KMS-11 (cell line): ENCODE data around the gene ELP1.

Source experiments
- H2AFZ ChIP-seq: fragments of 200-600 bp; sonication (generic); 2 replicates; pipeline ENCODE4 v1.6.1; 2016; ENCODE audit warnings: antibody characterized with exemption, mixed run types, low read depth
- H3K27ac ChIP-seq: fragments of 200-600 bp; sonication (generic); 2 replicates; pipeline ENCODE4 v1.6.1; 2016; ENCODE audit warnings: mild to moderate bottlenecking, mixed run types
- H3K27me3 ChIP-seq: fragments of 200-600 bp; sonication (generic); 2 replicates; pipeline ENCODE4 v1.6.1; 2017; ENCODE audit warnings: mild to moderate bottlenecking, low read depth, mixed run types, moderate library complexity; ENCODE audit not compliant: insufficient read depth
- H3K36me3 ChIP-seq: fragments of 200-600 bp; sonication (generic); 2 replicates; pipeline ENCODE4 v1.6.1; 2017; ENCODE audit warnings: mild to moderate bottlenecking, mixed run types; ENCODE audit not compliant: insufficient read depth
- H3K4me1 ChIP-seq: fragments of 200-600 bp; sonication (generic); 2 replicates; pipeline ENCODE4 v1.6.1; 2016; ENCODE audit warnings: mild to moderate bottlenecking, low read depth, mixed run types; ENCODE audit not compliant: poor library complexity, severe bottlenecking
- H3K4me2 ChIP-seq: fragments of 200-600 bp; sonication (generic); 2 replicates; pipeline ENCODE4 v1.7.0; 2016; ENCODE audit warnings: mild to moderate bottlenecking, mixed run types
- H3K4me3 ChIP-seq: fragments of 200-600 bp; sonication (generic); IDR thresholded peaks from 2 replicates; pipeline ENCODE4 v1.6.1; 2017; ENCODE audit warnings: low read depth, low read length, mixed read lengths; ENCODE audit not compliant: insufficient read depth
- H3K79me2 ChIP-seq: fragments of 200-600 bp; sonication (generic); 2 replicates; pipeline ENCODE4 v1.6.1; 2016; ENCODE audit warnings: low read depth, mixed run types; ENCODE audit not compliant: insufficient read depth
- H3K9ac ChIP-seq: fragments of 200-600 bp; sonication (generic); 2 replicates; pipeline ENCODE4 v1.6.1; 2016; ENCODE audit warnings: mild to moderate bottlenecking, mixed run types
- H4K20me1 ChIP-seq: fragments of 200-600 bp; sonication (generic); 2 replicates; pipeline ENCODE4 v1.6.1; 2016; ENCODE audit warnings: mild to moderate bottlenecking, mixed run types; ENCODE audit not compliant: insufficient read depth
- CTCF ChIP-seq: fragments of 200-600 bp; sonication (generic); conservative IDR thresholded peaks from 2 replicates; pipeline ENCODE4 v1.6.1; 2017; ENCODE audit warnings: low read depth, mild to moderate bottlenecking, antibody characterized with exemption, low read length, moderate library complexity, mixed read lengths

ELP1 gene

GRCh38 chr9:108911820-108912219 is 22.1 kb downstream of the ELP1 start:
- H3K4me2 ChIP-seq, result no peak overlapping the region
- no peaks in the 10 kb centered on the region for H3K36me3 ChIP-seq
- H4K20me1 ChIP-seq, result no peaks in the 10 kb centered on the region
- no peak overlapping the region for H3K9ac ChIP-seq
- no peak for TF ChIP-seq CTCF
- H3K4me1 ChIP-seq, result no peaks in the 10 kb centered on the region
- H3K27me3 ChIP-seq, result no peaks in the 10 kb centered on the region
- no peak overlapping the region for H3K27ac ChIP-seq
- H2AFZ ChIP-seq, result no peak overlapping the region
- no peak overlapping the region for H3K4me3 ChIP-seq
- H3K79me2 ChIP-seq, result no peaks in the 10 kb centered on the region

- Histone ChIP-seq H3K27ac (no peak overlapping the region), H3K4me3 (no peak overlapping the region), H3K4me2 (no peak overlapping the region), H2AFZ (no peak overlapping the region), H3K9ac (no peak overlapping the region), H3K27me3 (no peaks in the 10 kb centered on the region), H4K20me1 (no peaks in the 10 kb centered on the region), H3K4me1 (no peaks in the 10 kb centered on the region), H3K79me2 (no peaks in the 10 kb centered on the region), H3K36me3 (no peaks in the 10 kb centered on the region)
- no peak for TF ChIP-seq CTCF
These were observed 23.0 kb downstream of the ELP1 start for GRCh38 chr9:108910914-108911313.

GRCh38 chr9:108910402-108910801 is 23.5 kb downstream of the ELP1 start:
- Histone ChIP-seq H4K20me1 (no peaks in the 10 kb centered on the region), H3K27ac (no peak overlapping the region), H3K79me2 (no peaks in the 10 kb centered on the region), H3K4me3 (no peak overlapping the region), H3K4me2 (no peak overlapping the region), H3K9ac (no peak overlapping the region), H3K27me3 (no peaks in the 10 kb centered on the region), H3K4me1 (no peaks in the 10 kb centered on the region), H2AFZ (no peak overlapping the region), H3K36me3 (no peaks in the 10 kb centered on the region)
- TF ChIP-seq CTCF, result no peak

- Histone ChIP-seq H2AFZ (no peak overlapping the region), H3K9ac (no peak overlapping the region), H3K4me1 (no peaks in the 10 kb centered on the region), H3K79me2 (no peaks in the 10 kb centered on the region), H3K4me3 (no peak overlapping the region), H4K20me1 (no peaks in the 10 kb centered on the region), H3K27me3 (no peaks in the 10 kb centered on the region), H3K36me3 (no peaks in the 10 kb centered on the region), H3K4me2 (no peak overlapping the region), H3K27ac (no peak overlapping the region)
- TF ChIP-seq CTCF, result no peak
These were observed 28.4 kb downstream of the ELP1 start for GRCh38 chr9:108905494-108905893.

GRCh38 chr9:108904161-108904560 is 29.8 kb downstream of the ELP1 start:
- Histone ChIP-seq H2AFZ (no peak overlapping the region), H3K4me1 (no peaks in the 10 kb centered on the region), H3K36me3 (no peaks in the 10 kb centered on the region)

More at GRCh38 chr9:108904161-108904560, 29.8 kb downstream of the ELP1 start:
- Histone ChIP-seq H4K20me1 (no peaks in the 10 kb centered on the region), H3K79me2 (no peaks in the 10 kb centered on the region), H3K27me3 (no peaks in the 10 kb centered on the region), H3K9ac (no peak overlapping the region), H3K4me2 (no peak overlapping the region), H3K4me3 (no peak overlapping the region), H3K27ac (no peak overlapping the region)
- TF ChIP-seq CTCF, result no peak
